T-helper 2 cell treated with Interferon-gamma antibody and Interleukin-4, amounts not matched to agents 100 ng/mL and 5 ng/mL, for 36 hours (primary cell): Measurements from ENCODE around the gene TMEM218. TPM values are rescaled to one million over a fixed set of nuclear protein-coding genes. Genes with fewer than 3 reads are reported as not detected.
"Not testable (repeated sequence)": the region's sequence is repeated elsewhere in the genome, so short reads cannot be mapped to it uniquely, and the experiment has no call there.

Experiments used
- intact Hi-C: fragments of 100-400 bp; cut with micrococcal nuclease; formaldehyde crosslinking; loops from one replicate; pipeline ENCODE4 v1.15.1; 2023
- total RNA-seq: library from RNA; stranded (reverse); gene quantifications from 2 replicates; pipeline ENCODE4 v1.2.3, GENCODE V29; 2022

Gene TMEM218
- total RNA-seq, 1 donor from 2014 or later: 17.5 TPM

- intact Hi-C loops: no loop called here
Measured at GRCh38 chr11:125056931-125057692, 54.3 kb downstream of the TMEM218 start.

GRCh38 chr11:125056111-125056510 is 55.3 kb downstream of the TMEM218 start:
- intact Hi-C loops: not testable (repeated sequence)

DNA sequence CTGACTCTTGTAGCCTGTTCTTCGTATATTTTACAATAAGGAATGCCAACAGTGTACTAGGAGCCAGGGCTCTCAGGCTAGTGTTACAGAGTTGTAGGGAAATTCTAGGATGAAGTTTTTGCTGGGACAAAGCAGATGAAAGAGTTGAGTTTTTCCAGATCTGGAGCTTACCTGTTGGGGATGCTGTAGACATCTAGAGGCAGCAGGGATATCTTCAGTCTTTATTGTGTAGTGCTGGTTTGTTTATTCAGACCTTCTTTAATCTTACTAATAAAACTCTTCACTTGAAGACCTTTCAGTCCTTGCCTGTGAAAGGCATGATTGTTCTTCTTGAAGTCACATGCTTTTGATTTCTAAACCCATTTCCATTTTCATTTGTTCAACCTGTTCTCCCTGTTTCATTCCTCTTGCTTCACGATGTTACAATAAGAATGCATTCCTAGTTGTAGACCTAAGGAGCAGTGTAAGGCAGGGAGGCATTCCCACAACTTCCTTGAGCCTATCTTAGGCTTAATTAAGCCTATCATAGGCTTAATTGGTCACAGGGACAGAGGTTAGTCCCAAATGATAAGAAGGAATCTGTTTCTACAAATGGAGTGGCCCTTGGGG is 56.2 kb downstream of the TMEM218 start:
- intact Hi-C loops: no loop called here

- intact Hi-C loops: no loop called here
Measured at GRCh38 chr11:125053167-125053566, 58.3 kb downstream of the TMEM218 start.

GRCh38 chr11:125052047-125052446 is 59.4 kb downstream of the TMEM218 start:
- intact Hi-C loops: no loop called here

DNA sequence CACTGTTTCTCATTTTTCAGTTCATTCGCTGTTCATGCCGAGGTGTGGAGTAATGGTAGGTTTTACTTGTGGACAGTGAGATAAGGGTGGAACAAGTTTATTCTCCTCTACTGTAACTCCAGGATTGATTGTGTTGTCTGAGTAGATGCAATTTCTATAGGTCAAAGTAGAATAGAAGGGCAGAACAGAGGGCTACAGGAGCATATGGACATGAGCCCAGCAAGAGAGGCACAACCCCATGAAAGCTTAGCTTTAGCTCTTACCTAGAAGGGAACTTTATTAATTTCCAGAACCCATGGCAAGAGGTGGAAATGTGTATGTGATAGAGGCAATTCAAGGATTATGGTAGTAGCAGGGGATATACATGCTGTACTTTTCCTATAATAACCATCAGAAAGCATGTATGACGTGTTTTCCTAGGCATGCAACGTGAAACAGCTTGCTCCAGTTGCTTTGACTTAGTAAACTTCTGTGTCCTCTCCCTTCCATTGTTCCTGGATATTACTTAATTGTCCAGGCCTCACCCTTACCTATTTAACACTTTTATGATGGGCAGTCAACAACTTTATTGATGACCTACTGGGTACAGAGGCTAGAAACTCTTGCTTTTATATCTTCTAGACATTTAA is 62.1 kb downstream of the TMEM218 start:
- intact Hi-C loops: no loop called here

Other genes with a start within 250 kb of the TMEM218 start
- 6.8 and 8.2 TPM in 2 replicates for gene ROBO3, start 246.2 kb downstream of the TMEM218 start, total RNA-seq
- 0.11 and 0.20 TPM in 2 replicates for gene ROBO4, start 213.8 kb downstream of the TMEM218 start, total RNA-seq
- not detected in 2 replicates for gene HEPN1, start 192.4 kb downstream of the TMEM218 start, total RNA-seq
- gene HEPACAM, start 175.6 kb downstream of the TMEM218 start, total RNA-seq: not detected in 2 replicates
- 9.3 and 9.5 TPM in 2 replicates for gene CCDC15, start 157.4 kb downstream of the TMEM218 start, total RNA-seq
- gene SLC37A2, start 48.3 kb downstream of the TMEM218 start, total RNA-seq: 0.66 and 1.4 TPM in 2 replicates
- gene PKNOX2, start 53.1 kb upstream of the TMEM218 start, total RNA-seq: not detected in 2 replicates